Calu3 (cell line): ENCODE measurements around the gene KRTAP9-9. TPM values are rescaled to one million over a fixed set of nuclear protein-coding genes. Genes with fewer than 3 reads are reported as not detected.

Experiments
- BruUV-seq: library from RNA; stranded (reverse); fragments of 400-500 nt; replicated peaks from 2 replicates; lab custom pipeline; 2021; lab: Mats Ljungman, UMichigan
- CTCF ChIA-PET: fragments of 300-600 bp; sonication (Branson Sonifier 250); formaldehyde crosslinking; loops from one replicate; lab custom pipeline; 2022; ENCODE audit warnings: antibody characterized with exemption; lab: Charles Lee
- DNase-seq: peaks from one replicate; pipeline ENCODE4 v3.0.0; 2022
- H3K27ac Mint-ChIP-seq: one replicate; pipeline ENCODE4 v1.8.0; 2022; ENCODE audit warnings: mixed read lengths; ENCODE audit not compliant: unreplicated experiment
- H3K27me3 Mint-ChIP-seq: one replicate; pipeline ENCODE4 v1.8.0; 2022; ENCODE audit warnings: mixed read lengths; ENCODE audit not compliant: unreplicated experiment
- H3K36me3 Mint-ChIP-seq: one replicate; pipeline ENCODE4 v1.8.0; 2022; ENCODE audit warnings: mild to moderate bottlenecking, moderate library complexity, mixed read lengths; ENCODE audit not compliant: insufficient read depth, unreplicated experiment
- H3K4me1 Mint-ChIP-seq: one replicate; pipeline ENCODE4 v1.8.0; 2022; ENCODE audit warnings: mild to moderate bottlenecking, low read depth, mixed read lengths; ENCODE audit not compliant: unreplicated experiment
- H3K4me3 Mint-ChIP-seq: one replicate; pipeline ENCODE4 v1.8.0; 2022; ENCODE audit warnings: mild to moderate bottlenecking, low read depth, moderate library complexity, mixed read lengths; ENCODE audit not compliant: unreplicated experiment
- H3K9me3 Mint-ChIP-seq: one replicate; pipeline ENCODE4 v1.8.0; 2022; ENCODE audit warnings: low read depth, mixed read lengths; ENCODE audit not compliant: unreplicated experiment
- CTCF ChIP-seq: fragments of 200-600 bp; IDR thresholded peaks from one replicate; pipeline ENCODE4 v1.8.0; 2022; ENCODE audit warnings: antibody characterized with exemption; ENCODE audit not compliant: unreplicated experiment
- intact Hi-C: fragments of 100-400 bp; cut with micrococcal nuclease; formaldehyde crosslinking; loops from one replicate; pipeline ENCODE4 v1.10.0; 2022; ENCODE audit not compliant: unreplicated experiment
- total RNA-seq: library from RNA; stranded (reverse); gene quantifications from 2 replicates; pipeline ENCODE4 v1.2.3, GENCODE V29; 2022

Gene KRTAP9-9
- total RNA-seq, 1 experiment from 2014 or later: not detected

- no TSS peak for BruUV-seq
- Mint-ChIP-seq H3K36me3 (no peaks in the 10 kb centered on the region), H3K27me3 (peaks cover 22% of the 10 kb centered on the region), H3K9me3 (no peaks in the 10 kb centered on the region), H3K4me3 (no peak overlapping the region), H3K27ac (no peak overlapping the region), H3K4me1 (no peaks in the 10 kb centered on the region)
- CTCF ChIA-PET: no interaction called here
- DNase-seq: no peak
- intact Hi-C loops: no loop called here
- TF ChIP-seq CTCF: no peak
These were observed 1.1 kb downstream of the KRTAP9-9 start for GRCh38 chr17:41256291-41256685.

- DNase-seq: no peak
- CTCF ChIA-PET: interaction anchor here (1.0 kb wide), 1 partner anchor 13 kb away, joined by 3 read pairs; no protein-coding TSS in a partner anchor
- Mint-ChIP-seq H3K27me3 (peaks cover 15% of the 10 kb centered on the region), H3K27ac (no peak overlapping the region), H3K4me3 (no peak overlapping the region), H3K4me1 (no peaks in the 10 kb centered on the region), H3K36me3 (no peaks in the 10 kb centered on the region), H3K9me3 (no peaks in the 10 kb centered on the region)
- no TSS peak for BruUV-seq
- TF ChIP-seq CTCF: no peak
- intact Hi-C loops: no loop called here
These were observed 3.2 kb downstream of the KRTAP9-9 start for GRCh38 chr17:41258406-41258805.

GRCh38 chr17:41263212-41263611 is 8.0 kb downstream of the KRTAP9-9 start:
- H3K27ac Mint-ChIP-seq: no peak overlapping the region
- intact Hi-C loops: no loop called here
- H3K36me3 Mint-ChIP-seq: no peaks in the 10 kb centered on the region
- no TSS peak for BruUV-seq
- no peak for TF ChIP-seq CTCF
- H3K4me1 Mint-ChIP-seq: no peaks in the 10 kb centered on the region
- no peaks in the 10 kb centered on the region for H3K9me3 Mint-ChIP-seq
- peaks cover 14% of the 10 kb centered on the region for H3K27me3 Mint-ChIP-seq
- DNase-seq: no peak
- CTCF ChIA-PET: no interaction called here
- no peak overlapping the region for H3K4me3 Mint-ChIP-seq

GRCh38 chr17:41264599-41264998 is 9.4 kb downstream of the KRTAP9-9 start:
- no TSS peak for BruUV-seq
- no peak for TF ChIP-seq CTCF
- CTCF ChIA-PET: interaction anchor here (1.8 kb wide), 1 partner anchor 11 kb away, joined by 6 read pairs; the partner anchor contains the start of gene KRTAP9-7
- intact Hi-C loops: no loop called here
- DNase-seq: no peak
- Mint-ChIP-seq H3K27ac (no peak overlapping the region), H3K36me3 (no peaks in the 10 kb centered on the region), H3K27me3 (peaks cover 14% of the 10 kb centered on the region), H3K4me3 (no peak overlapping the region), H3K9me3 (no peaks in the 10 kb centered on the region), H3K4me1 (no peaks in the 10 kb centered on the region)
